CD4-positive, alpha-beta T cell (primary cell): Measurements from ENCODE around the gene THADA. TPM values are rescaled to one million over a fixed set of nuclear protein-coding genes. Genes with fewer than 3 reads are reported as not detected.

ENCODE experiments used
- ATAC-seq: fragments of 200-7000 bp; cut with Tn5 transposase; one replicate; pipeline ENCODE4 v1.10.0; 2022; ENCODE audit warnings: mild to moderate bottlenecking; ENCODE audit not compliant: poor library complexity
- CTCF ChIA-PET: fragments of 350-600 bp; sonication (Branson Sonifier 250); formaldehyde crosslinking; loops from one replicate; lab custom pipeline; 2021; ENCODE audit warnings: antibody characterized with exemption, inconsistent platforms; lab: Charles Lee
- POLR2A ChIA-PET: fragments of 350-600 bp; sonication (Branson Sonifier 250); formaldehyde crosslinking; loops from one replicate; lab custom pipeline; 2021; ENCODE audit warnings: antibody characterized with exemption, inconsistent platforms; lab: Charles Lee
- DNase-seq, 14 experiments: peaks; one replicate each; pipeline ENCODE4 v3.0.0-alpha.2; 2013 to 2020; ENCODE audit warnings: mixed read lengths in 2 of 14
- H3K27ac ChIP-seq, 2 donors: one replicate each; pipeline versions ENCODE4 v1.5.1 to v1.7.0; 2013; ENCODE audit warnings: low read length in 2 of 2, low read depth in 1 of 2, mild to moderate bottlenecking in 1 of 2
- H3K27me3 ChIP-seq, 2 experiments: 1 replicate in 1 of 2; 2 replicates in 1 of 2; pipeline versions ENCODE4 v1.6.1 to v1.7.0; 2013; ENCODE audit warnings: low read length in 2 of 2, control low read depth in 1 of 2, mild to moderate bottlenecking in 1 of 2, moderate library complexity in 1 of 2; ENCODE audit not compliant: insufficient read depth in 2 of 2, control insufficient read depth in 1 of 2
- H3K36me3 ChIP-seq: one replicate; pipeline ENCODE4 v1.6.1; 2013; ENCODE audit warnings: low read length, control low read depth; ENCODE audit not compliant: insufficient read depth
- H3K4me1 ChIP-seq: one replicate; pipeline ENCODE4 v1.6.1; 2013; ENCODE audit warnings: low read length, control low read depth; ENCODE audit not compliant: insufficient read depth
- H3K4me3 ChIP-seq: one replicate; pipeline ENCODE4 v1.5.1; 2013; ENCODE audit warnings: mild to moderate bottlenecking, low read length, moderate library complexity
- H3K9me3 ChIP-seq, 2 experiments: 1 replicate in 1 of 2; 2 replicates in 1 of 2; pipeline versions ENCODE4 v1.6.1 to v1.7.0; 2013; ENCODE audit warnings: low read length in 2 of 2, mild to moderate bottlenecking in 2 of 2, control low read depth in 1 of 2, moderate library complexity in 1 of 2; ENCODE audit not compliant: control insufficient read depth in 1 of 2, insufficient read depth in 1 of 2
- H3K27ac Mint-ChIP-seq: one replicate; pipeline ENCODE4 v1.8.0; 2020; ENCODE audit warnings: mixed read lengths
- H3K27me3 Mint-ChIP-seq: one replicate; pipeline ENCODE4 v1.8.0; 2021; ENCODE audit warnings: mixed read lengths
- H3K36me3 Mint-ChIP-seq: one replicate; pipeline ENCODE4 v1.8.0; 2021; ENCODE audit warnings: low read depth, mixed read lengths
- H3K4me1 Mint-ChIP-seq: one replicate; pipeline ENCODE4 v1.8.0; 2021; ENCODE audit warnings: low read depth, mixed read lengths
- H3K4me3 Mint-ChIP-seq: one replicate; pipeline ENCODE4 v1.8.0; 2020; ENCODE audit warnings: mild to moderate bottlenecking, mixed read lengths
- H3K9me3 Mint-ChIP-seq: one replicate; pipeline ENCODE4 v1.8.0; 2020; ENCODE audit warnings: mixed read lengths
- intact Hi-C, 2 experiments: fragments of 100-400 bp; cut with DNase I in 1 of 2; cut with micrococcal nuclease in 1 of 2; formaldehyde crosslinking; loops; one replicate each; pipeline versions ENCODE4 v1.15.1 to v1.9.0; 2023 to 2025; cut with DNase I, micrococcal nuclease
- total RNA-seq, 174 experiments: library from RNA in 2 of 174; stranded (reverse) in 2 of 174; gene quantifications; one replicate each; pipeline ENCODE4 v1.2.3 and lab custom pipeline; 2021 to 2026
- TF ChIP-seq, protein P1 (sequence below): fragments of 200-600 bp; IDR thresholded peaks from one replicate; pipeline ENCODE4 v1.8.0; 2022; ENCODE audit warnings: antibody characterized with exemption, mild to moderate bottlenecking

Gene THADA
- total RNA-seq, 2 experiments from 2014 or later, result 29.3 to 32.9 TPM

DNA sequence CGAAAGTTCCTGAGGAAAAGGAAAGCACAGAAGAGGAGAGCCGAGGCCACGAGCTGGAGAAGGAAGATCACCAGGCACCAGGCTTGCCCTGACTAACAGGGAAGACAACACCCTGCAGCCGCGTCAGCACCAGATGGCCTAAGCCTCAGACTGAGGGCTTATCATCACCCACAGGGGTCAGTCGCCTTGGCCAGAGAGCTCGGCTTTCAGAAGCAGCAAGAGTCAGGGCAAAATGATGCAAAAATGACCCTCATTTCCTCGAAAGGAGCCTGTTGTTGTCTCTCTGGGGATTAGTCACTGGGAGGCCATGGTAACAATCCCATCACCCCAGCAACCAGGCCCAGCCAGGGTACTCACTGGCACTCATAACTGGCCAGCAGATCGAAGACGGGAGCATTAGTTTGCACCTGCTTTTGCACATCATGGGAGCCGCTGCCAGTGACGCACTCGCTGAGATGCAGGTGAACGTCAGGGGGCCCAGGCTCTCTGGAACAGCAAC lies 326.7 kb downstream of the THADA start:
- Histone ChIP-seq H3K4me3 (no peak overlapping the region), H3K9me3 (no peaks in the 10 kb centered on the region), H3K36me3 (peaks cover 34% of the 10 kb centered on the region), H3K4me1 (no peaks in the 10 kb centered on the region), H3K27me3 (no peaks in the 10 kb centered on the region), H3K27ac (no peak overlapping the region)
- Mint-ChIP-seq H3K36me3 (peaks cover 66% of the 10 kb centered on the region), H3K4me1 (no peaks in the 10 kb centered on the region), H3K4me3 (no peak overlapping the region), H3K9me3 (no peaks in the 10 kb centered on the region), H3K27me3 (no peaks in the 10 kb centered on the region), H3K27ac (no peak overlapping the region)
- POLR2A ChIA-PET, result no interaction called here
- intact Hi-C loops, result no loop called here
- CTCF ChIA-PET, result no interaction called here
- no peak for ATAC-seq
- TF ChIP-seq, protein P1, sequence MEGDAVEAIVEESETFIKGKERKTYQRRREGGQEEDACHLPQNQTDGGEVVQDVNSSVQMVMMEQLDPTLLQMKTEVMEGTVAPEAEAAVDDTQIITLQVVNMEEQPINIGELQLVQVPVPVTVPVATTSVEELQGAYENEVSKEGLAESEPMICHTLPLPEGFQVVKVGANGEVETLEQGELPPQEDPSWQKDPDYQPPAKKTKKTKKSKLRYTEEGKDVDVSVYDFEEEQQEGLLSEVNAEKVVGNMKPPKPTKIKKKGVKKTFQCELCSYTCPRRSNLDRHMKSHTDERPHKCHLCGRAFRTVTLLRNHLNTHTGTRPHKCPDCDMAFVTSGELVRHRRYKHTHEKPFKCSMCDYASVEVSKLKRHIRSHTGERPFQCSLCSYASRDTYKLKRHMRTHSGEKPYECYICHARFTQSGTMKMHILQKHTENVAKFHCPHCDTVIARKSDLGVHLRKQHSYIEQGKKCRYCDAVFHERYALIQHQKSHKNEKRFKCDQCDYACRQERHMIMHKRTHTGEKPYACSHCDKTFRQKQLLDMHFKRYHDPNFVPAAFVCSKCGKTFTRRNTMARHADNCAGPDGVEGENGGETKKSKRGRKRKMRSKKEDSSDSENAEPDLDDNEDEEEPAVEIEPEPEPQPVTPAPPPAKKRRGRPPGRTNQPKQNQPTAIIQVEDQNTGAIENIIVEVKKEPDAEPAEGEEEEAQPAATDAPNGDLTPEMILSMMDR, result no peak
- DNase-seq, result peak in 1 of 14 experiments; percentile 31

DNA sequence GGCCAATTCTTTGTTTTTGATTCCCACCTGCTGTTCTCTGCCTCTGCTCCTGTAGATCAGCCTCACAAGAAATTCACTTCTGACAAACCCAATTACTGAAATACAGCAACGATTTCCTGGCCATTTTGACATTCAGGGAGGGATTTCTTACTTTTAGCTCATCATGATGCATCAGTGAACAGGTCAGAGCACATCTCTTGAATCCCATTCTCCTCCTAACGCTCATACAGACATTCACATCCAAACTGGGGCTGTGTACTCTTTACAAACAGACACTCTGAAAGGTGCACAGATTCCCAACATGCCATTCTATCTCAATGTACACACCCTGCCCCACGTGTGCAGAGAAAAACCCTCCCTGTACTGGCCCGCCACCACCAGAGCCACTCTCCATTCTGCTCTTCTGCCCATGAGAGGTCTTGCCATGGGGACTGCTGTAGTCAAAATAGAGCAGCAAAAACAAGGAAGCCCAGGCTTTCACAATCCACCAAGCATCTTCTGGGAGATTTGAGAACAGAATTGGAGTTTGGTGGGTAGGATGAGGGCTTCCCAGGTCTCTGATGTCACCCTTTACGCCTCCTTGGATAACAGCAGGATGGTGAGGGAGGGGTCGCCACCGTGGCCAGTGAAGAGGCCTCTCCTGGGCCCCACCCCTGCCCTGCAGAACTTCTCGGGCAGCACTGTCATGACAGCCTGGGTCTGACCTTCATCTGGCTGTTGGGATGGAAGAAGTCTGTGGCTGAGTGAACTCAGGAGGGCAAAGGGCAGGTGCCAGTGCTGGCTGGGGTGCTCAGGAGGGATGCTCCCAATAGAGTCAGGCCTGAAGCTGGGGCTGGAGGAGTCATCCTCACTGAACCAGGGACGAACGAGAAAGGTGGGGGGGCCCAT lies 327.5 kb downstream of the THADA start:
- ChIA-PET CTCF (no interaction called here), POLR2A (no interaction called here)
- H3K27me3 ChIP-seq, result no peaks in the 10 kb centered on the region
- Mint-ChIP-seq H3K27me3 (no peaks in the 10 kb centered on the region), H3K4me1 (no peaks in the 10 kb centered on the region), H3K27ac (no peak overlapping the region), H3K9me3 (no peaks in the 10 kb centered on the region), H3K36me3 (peaks cover 65% of the 10 kb centered on the region), H3K4me3 (no peak overlapping the region)
- peaks cover 34% of the 10 kb centered on the region for H3K36me3 ChIP-seq
- intact Hi-C loops, result no loop called here
- H3K4me1 ChIP-seq, result no peaks in the 10 kb centered on the region
- no peak for DNase-seq
- H3K9me3 ChIP-seq, result no peaks in the 10 kb centered on the region
- H3K27ac ChIP-seq, result no peak overlapping the region
- no peak overlapping the region for H3K4me3 ChIP-seq
- TF ChIP-seq, protein P1, result no peak
- ATAC-seq, result no peak

- H3K4me3 Mint-ChIP-seq, result no peak overlapping the region
- H3K36me3 Mint-ChIP-seq, result peaks cover 72% of the 10 kb centered on the region
- H3K4me3 ChIP-seq, result no peak overlapping the region
- intact Hi-C loops, result no loop called here
- H3K27me3 ChIP-seq, result no peaks in the 10 kb centered on the region
- no peaks in the 10 kb centered on the region for H3K4me1 ChIP-seq
- TF ChIP-seq, protein P1, result no peak
- peaks cover 34% of the 10 kb centered on the region for H3K36me3 ChIP-seq
- H3K27ac ChIP-seq, result no peak overlapping the region
- ChIA-PET POLR2A (no interaction called here), CTCF (no interaction called here)
- H3K27ac Mint-ChIP-seq, result no peak overlapping the region
- no peaks in the 10 kb centered on the region for H3K4me1 Mint-ChIP-seq
- no peaks in the 10 kb centered on the region for H3K9me3 ChIP-seq
- H3K27me3 Mint-ChIP-seq, result no peaks in the 10 kb centered on the region
- ATAC-seq (no peak), DNase-seq (no peak)
- no peaks in the 10 kb centered on the region for H3K9me3 Mint-ChIP-seq
Measured at GRCh38 chr2:43267381-43267780, 328.5 kb downstream of the THADA start.
